ENCODE data around the gene RAB13. TPM values are rescaled to one million over a fixed set of nuclear protein-coding genes. Genes with fewer than 3 reads are reported as not detected.
"Not testable (repeated sequence)": the region's sequence is repeated elsewhere in the genome, so short reads cannot be mapped to it uniquely, and the experiment has no call there.

The RAB13 gene
- total RNA-seq (12.3 TPM), polyA plus RNA-seq (98.2 TPM)
- long read RNA-seq, donor 1, partial matches to known transcripts: 0 of 2 reads
- long read RNA-seq, donor 1, other reads (novel, unspliced or antisense): 0 of 2 reads
- long read RNA-seq, donor 2, transcript RAB13-201 (8 exons, 1,176 nt): major isoform, 49 of 176 reads
- long read RNA-seq, donor 2, partial matches to known transcripts: 127 of 176 reads
- long read RNA-seq, donor 2, other reads (novel, unspliced or antisense): 0 of 176 reads
- long read RNA-seq, donor 3, transcript RAB13-201 (8 exons, 1,176 nt): major isoform, 15 of 54 reads
- long read RNA-seq, donor 3, partial matches to known transcripts: 39 of 54 reads
- long read RNA-seq, donor 3, other reads (novel, unspliced or antisense): 0 of 54 reads
- long read RNA-seq, donor 4, transcript RAB13-201 (8 exons, 1,176 nt): major isoform, 18 of 39 reads
- long read RNA-seq, donor 4, partial matches to known transcripts: 21 of 39 reads
- long read RNA-seq, donor 4, other reads (novel, unspliced or antisense): 0 of 39 reads
- long read RNA-seq, donor 5, transcript RAB13-201 (8 exons, 1,176 nt): major isoform, 42 of 122 reads
- long read RNA-seq, donor 5, partial matches to known transcripts: 79 of 122 reads
- long read RNA-seq, donor 5, other reads (novel, unspliced or antisense): 0 of 122 reads
- long read RNA-seq, donor 6, transcript RAB13-201 (8 exons, 1,176 nt): major isoform, 15 of 79 reads
- long read RNA-seq, donor 6, partial matches to known transcripts: 64 of 79 reads
- long read RNA-seq, donor 6, other reads (novel, unspliced or antisense): 0 of 79 reads
- long read RNA-seq, donor 7, transcript RAB13-201 (8 exons, 1,176 nt): major isoform, 14 of 40 reads
- long read RNA-seq, donor 7, partial matches to known transcripts: 26 of 40 reads
- long read RNA-seq, donor 7, other reads (novel, unspliced or antisense): 0 of 40 reads
- long read RNA-seq, donor 8, transcript RAB13-201 (8 exons, 1,176 nt): major isoform, 14 of 14 reads
- long read RNA-seq, donor 8, partial matches to known transcripts: 0 of 14 reads
- long read RNA-seq, donor 8, other reads (novel, unspliced or antisense): 0 of 14 reads
- long read RNA-seq, donor 9, transcript RAB13-201 (8 exons, 1,176 nt): major isoform, 10 of 19 reads
- long read RNA-seq, donor 9, partial matches to known transcripts: 9 of 19 reads
- long read RNA-seq, donor 9, other reads (novel, unspliced or antisense): 0 of 19 reads
- long read RNA-seq, donor 10, transcript RAB13-201 (8 exons, 1,176 nt): major isoform, 13 of 26 reads
- long read RNA-seq, donor 10, partial matches to known transcripts: 13 of 26 reads
- long read RNA-seq, donor 10, other reads (novel, unspliced or antisense): 0 of 26 reads

GRCh38 chr1:153985941-153986761 is at the start of gene RAB13:
RAB13 (minus strand) TSS chr1:153986339; CDS start chr1:153986236, 103 bp downstream.
- peak within 1 kb of the TSS; percentile 35 to 50 for H3K4me3 ChIP-seq (ENCODE audit: low read length in 2 of 2)
- no peaks in the 10 kb centered on the region for H3K9me3 ChIP-seq (ENCODE audit: control insufficient read depth in 2 of 2, insufficient read depth in 1 of 2, low read length in 1 of 2)
- H3K36me3 ChIP-seq (ENCODE audit: control insufficient read depth in 2 of 2, insufficient read depth in 2 of 2, low read length in 1 of 2): no peaks in the 10 kb centered on the region
- peak within 1 kb of the TSS; percentile 69 to 74 for H3K27ac ChIP-seq (ENCODE audit: low read depth in 1 of 2, low read length in 1 of 2)
- H3K4me1 ChIP-seq (ENCODE audit: control insufficient read depth in 2 of 2, insufficient read depth in 2 of 2, low read length in 2 of 2): peaks cover 8 to 23% of the 10 kb centered on the region in 2 donors
- WGBS: 7% methylated on average over 31 of the region's 32 CpGs
- DNase-seq (ENCODE audit: low read depth in 6 of 9, low spot score in 9 of 9): peak in 1 of 9 donors; percentile 52
- H3K27me3 ChIP-seq (ENCODE audit: control insufficient read depth in 2 of 2, insufficient read depth in 1 of 2, low read length in 1 of 2): peaks cover 2 to 13% of the 10 kb centered on the region in 2 donors

- H3K4me1 ChIP-seq (ENCODE audit: control insufficient read depth in 2 of 2, insufficient read depth in 2 of 2, low read length in 2 of 2); H3K36me3 ChIP-seq (ENCODE audit: control insufficient read depth in 2 of 2, insufficient read depth in 2 of 2, low read length in 1 of 2): not testable (repeated sequence)
- WGBS: 100% methylated on average over 1 of the region's 1 CpG
Measured at GRCh38 chr1:154033697-154034096, 47.6 kb upstream of the RAB13 start.

DNA sequence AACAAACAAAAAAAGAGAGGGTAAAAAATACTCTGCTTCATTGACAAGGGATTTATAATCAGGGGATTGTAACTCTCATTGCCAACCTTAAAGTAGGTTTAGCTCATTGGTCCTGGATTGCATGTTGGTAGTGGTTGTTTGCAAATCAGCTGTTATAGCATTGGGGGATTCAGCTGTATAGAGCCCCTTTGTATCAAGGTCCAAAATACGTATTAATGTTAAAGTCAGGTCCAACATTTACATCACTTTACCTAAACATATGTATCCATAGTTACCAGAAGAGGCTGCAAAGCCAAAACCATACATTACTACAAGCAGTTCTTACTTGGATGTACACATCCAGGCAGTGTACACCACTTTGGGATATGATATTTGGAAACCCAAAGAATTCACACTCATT is 33.8 kb upstream of the RAB13 start:
- Histone ChIP-seq H3K36me3 (ENCODE audit: control insufficient read depth in 2 of 2, insufficient read depth in 2 of 2, low read length in 1 of 2) (no peaks in the 10 kb centered on the region), H3K4me1 (ENCODE audit: control insufficient read depth in 2 of 2, insufficient read depth in 2 of 2, low read length in 2 of 2) (no peaks in the 10 kb centered on the region), H3K9me3 (ENCODE audit: control insufficient read depth in 2 of 2, insufficient read depth in 1 of 2, low read length in 1 of 2) (no peaks in the 10 kb centered on the region), H3K27me3 (ENCODE audit: control insufficient read depth in 2 of 2, insufficient read depth in 1 of 2, low read length in 1 of 2) (no peaks in the 10 kb centered on the region), H3K4me3 (ENCODE audit: low read length in 2 of 2) (no peak overlapping the region), H3K27ac (ENCODE audit: low read depth in 1 of 2, low read length in 1 of 2) (no peak overlapping the region)
- DNase-seq (ENCODE audit: low read depth in 6 of 9, low spot score in 9 of 9): no peak
- 97% methylated on average over 1 of the region's 1 CpG for WGBS

More at GRCh38 chr1:154033697-154034096, 47.6 kb upstream of the RAB13 start:
- not testable (repeated sequence) for H3K9me3 ChIP-seq (ENCODE audit: control insufficient read depth in 2 of 2, insufficient read depth in 1 of 2, low read length in 1 of 2); H3K27ac ChIP-seq (ENCODE audit: low read depth in 1 of 2, low read length in 1 of 2); H3K27me3 ChIP-seq (ENCODE audit: control insufficient read depth in 2 of 2, insufficient read depth in 1 of 2, low read length in 1 of 2); H3K4me3 ChIP-seq (ENCODE audit: low read length in 2 of 2); DNase-seq (ENCODE audit: low read depth in 6 of 9, low spot score in 9 of 9)

- no peaks in the 10 kb centered on the region for H3K4me1 ChIP-seq (ENCODE audit: control insufficient read depth in 2 of 2, insufficient read depth in 2 of 2, low read length in 2 of 2)
- no peaks in the 10 kb centered on the region for H3K27me3 ChIP-seq (ENCODE audit: control insufficient read depth in 2 of 2, insufficient read depth in 1 of 2, low read length in 1 of 2)
- H3K27ac ChIP-seq (ENCODE audit: low read depth in 1 of 2, low read length in 1 of 2): no peak overlapping the region
- DNase-seq (ENCODE audit: low read depth in 6 of 9, low spot score in 9 of 9): no peak
- no peaks in the 10 kb centered on the region for H3K36me3 ChIP-seq (ENCODE audit: control insufficient read depth in 2 of 2, insufficient read depth in 2 of 2, low read length in 1 of 2)
- no peak overlapping the region for H3K4me3 ChIP-seq (ENCODE audit: low read length in 2 of 2)
- H3K9me3 ChIP-seq (ENCODE audit: control insufficient read depth in 2 of 2, insufficient read depth in 1 of 2, low read length in 1 of 2): no peaks in the 10 kb centered on the region
- WGBS: 95% methylated on average over 4 of the region's 4 CpGs
Measured at GRCh38 chr1:154019269-154019668, 33.1 kb upstream of the RAB13 start.

DNA sequence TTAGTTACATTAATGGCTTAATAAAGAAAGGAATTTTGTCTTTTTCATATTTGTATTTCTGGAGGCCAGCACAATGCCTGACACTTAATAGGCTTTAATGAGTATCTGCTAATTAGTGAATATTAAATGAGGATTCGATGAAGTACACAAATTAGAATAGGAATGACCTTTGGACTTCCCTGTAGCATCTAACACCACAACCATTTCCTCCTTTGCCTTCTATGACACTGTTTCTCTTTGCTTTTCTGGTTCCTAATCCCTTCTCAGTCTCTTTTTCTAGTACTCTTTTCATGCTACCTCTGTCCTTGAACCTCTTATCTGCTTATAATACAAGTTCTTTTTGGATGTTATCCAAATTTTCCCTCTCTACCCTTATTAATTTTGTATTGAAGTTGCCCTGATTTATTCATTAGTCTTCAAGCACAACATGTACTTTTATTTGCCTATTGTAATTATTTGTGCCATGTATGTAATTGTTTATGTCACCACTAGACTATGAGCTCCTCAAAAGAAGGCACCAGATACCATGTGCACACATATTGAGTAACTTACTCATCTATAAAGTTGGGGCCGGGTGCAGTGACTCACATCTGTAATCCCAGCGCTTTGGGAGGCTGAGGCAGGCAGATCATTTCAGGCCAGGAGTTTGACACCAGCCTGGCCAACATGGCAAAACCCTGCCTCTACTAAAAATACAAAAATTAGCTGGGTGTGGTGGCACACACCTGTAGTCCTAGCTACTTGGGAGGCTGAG is 28.2 kb upstream of the RAB13 start:
- 94% methylated on average over 3 of the region's 3 CpGs for WGBS
- no peak overlapping the region for H3K4me3 ChIP-seq (ENCODE audit: low read length in 2 of 2)

GRCh38 chr1:154012543-154012942 is 26.4 kb upstream of the RAB13 start:
- not testable (repeated sequence) for H3K4me1 ChIP-seq (ENCODE audit: control insufficient read depth in 2 of 2, insufficient read depth in 2 of 2, low read length in 2 of 2); DNase-seq (ENCODE audit: low read depth in 6 of 9, low spot score in 9 of 9); H3K36me3 ChIP-seq (ENCODE audit: control insufficient read depth in 2 of 2, insufficient read depth in 2 of 2, low read length in 1 of 2); H3K4me3 ChIP-seq (ENCODE audit: low read length in 2 of 2); H3K27me3 ChIP-seq (ENCODE audit: control insufficient read depth in 2 of 2, insufficient read depth in 1 of 2, low read length in 1 of 2); H3K27ac ChIP-seq (ENCODE audit: low read depth in 1 of 2, low read length in 1 of 2); H3K9me3 ChIP-seq (ENCODE audit: control insufficient read depth in 2 of 2, insufficient read depth in 1 of 2, low read length in 1 of 2)
- WGBS: 98% methylated on average over 14 of the region's 14 CpGs

More for the DNA sequence above, 28.2 kb upstream of the RAB13 start:
- no peak for DNase-seq (ENCODE audit: low read depth in 6 of 9, low spot score in 9 of 9)
- H3K27me3 ChIP-seq (ENCODE audit: control insufficient read depth in 2 of 2, insufficient read depth in 1 of 2, low read length in 1 of 2): no peaks in the 10 kb centered on the region
- no peaks in the 10 kb centered on the region for H3K4me1 ChIP-seq (ENCODE audit: control insufficient read depth in 2 of 2, insufficient read depth in 2 of 2, low read length in 2 of 2)
- no peaks in the 10 kb centered on the region for H3K36me3 ChIP-seq (ENCODE audit: control insufficient read depth in 2 of 2, insufficient read depth in 2 of 2, low read length in 1 of 2)
- no peaks in the 10 kb centered on the region for H3K9me3 ChIP-seq (ENCODE audit: control insufficient read depth in 2 of 2, insufficient read depth in 1 of 2, low read length in 1 of 2)
- H3K27ac ChIP-seq (ENCODE audit: low read depth in 1 of 2, low read length in 1 of 2): no peak overlapping the region

DNA sequence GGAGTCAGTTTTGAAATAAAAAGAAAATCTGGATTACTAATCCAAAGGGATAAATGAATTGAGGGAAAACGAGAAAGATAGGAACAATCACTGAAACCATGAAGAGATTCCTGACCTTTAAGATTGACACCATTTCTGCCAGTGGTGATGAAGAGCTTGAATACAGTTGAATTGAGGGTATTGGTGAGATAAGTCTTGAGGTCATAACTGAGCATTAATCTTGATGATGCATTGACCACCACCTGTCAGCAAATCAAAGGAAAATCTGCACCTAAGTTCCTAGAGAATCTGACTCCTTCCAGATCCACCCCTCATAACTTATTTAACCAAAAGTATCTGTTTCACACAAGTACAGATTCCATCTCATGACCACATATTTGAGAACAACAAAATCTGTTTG is 26.0 kb upstream of the RAB13 start:
- no peaks in the 10 kb centered on the region for H3K27me3 ChIP-seq (ENCODE audit: control insufficient read depth in 2 of 2, insufficient read depth in 1 of 2, low read length in 1 of 2)
- no peaks in the 10 kb centered on the region for H3K9me3 ChIP-seq (ENCODE audit: control insufficient read depth in 2 of 2, insufficient read depth in 1 of 2, low read length in 1 of 2)
- H3K36me3 ChIP-seq (ENCODE audit: control insufficient read depth in 2 of 2, insufficient read depth in 2 of 2, low read length in 1 of 2): no peaks in the 10 kb centered on the region
- H3K4me1 ChIP-seq (ENCODE audit: control insufficient read depth in 2 of 2, insufficient read depth in 2 of 2, low read length in 2 of 2): no peaks in the 10 kb centered on the region
- WGBS: 92% methylated on average over 1 of the region's 1 CpG
- no peak overlapping the region for H3K27ac ChIP-seq (ENCODE audit: low read depth in 1 of 2, low read length in 1 of 2)
- H3K4me3 ChIP-seq (ENCODE audit: low read length in 2 of 2): no peak overlapping the region
- DNase-seq (ENCODE audit: low read depth in 6 of 9, low spot score in 9 of 9): no peak

DNA sequence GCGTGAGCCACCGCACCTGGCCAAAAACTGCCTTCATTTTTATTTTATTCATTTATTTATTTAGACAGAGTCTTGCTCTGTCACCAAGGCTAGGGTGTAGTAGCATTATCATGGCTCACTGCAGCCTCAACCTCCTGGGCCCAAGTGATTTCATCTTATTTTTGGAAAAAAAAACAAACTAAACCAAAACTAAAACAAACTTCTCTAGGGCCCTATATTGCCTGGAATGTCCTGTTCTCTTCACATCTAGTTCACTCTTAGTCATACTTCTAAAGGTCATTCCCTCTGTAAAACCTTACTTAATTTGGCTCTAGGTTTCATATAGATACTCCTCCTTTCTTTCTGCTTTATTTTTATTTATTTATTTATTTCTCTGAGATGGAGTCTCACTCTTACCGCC is 20.0 kb upstream of the RAB13 start:
- no peak overlapping the region for H3K4me3 ChIP-seq (ENCODE audit: low read length in 2 of 2)
- H3K9me3 ChIP-seq (ENCODE audit: control insufficient read depth in 2 of 2, insufficient read depth in 1 of 2, low read length in 1 of 2): no peaks in the 10 kb centered on the region
- WGBS: 100% methylated on average over 3 of the region's 3 CpGs
- H3K27ac ChIP-seq (ENCODE audit: low read depth in 1 of 2, low read length in 1 of 2): no peak overlapping the region
- H3K27me3 ChIP-seq (ENCODE audit: control insufficient read depth in 2 of 2, insufficient read depth in 1 of 2, low read length in 1 of 2): no peaks in the 10 kb centered on the region
- H3K4me1 ChIP-seq (ENCODE audit: control insufficient read depth in 2 of 2, insufficient read depth in 2 of 2, low read length in 2 of 2): no peaks in the 10 kb centered on the region
- DNase-seq (ENCODE audit: low read depth in 6 of 9, low spot score in 9 of 9): no peak
- H3K36me3 ChIP-seq (ENCODE audit: control insufficient read depth in 2 of 2, insufficient read depth in 2 of 2, low read length in 1 of 2): no peaks in the 10 kb centered on the region

Measured in thymus (tissue), 14 donors.